Trophoblast cell (in vitro differentiated cells and primary cell): ENCODE data around the gene NUB1.
A peak's percentile ranks its signal among the peaks of the same experiment; 100 is the strongest.

Experiments
- DNase-seq, 2 donors: peaks; one replicate each; pipeline ENCODE4 v3.0.0-alpha.2; 2016
- H2AFZ ChIP-seq: 2 replicates; pipeline ENCODE4 v1.6.1; 2013; ENCODE audit warnings: low read length, moderate library complexity, mild to moderate bottlenecking; ENCODE audit not compliant: insufficient read depth, poor library complexity
- H2AK5ac ChIP-seq: 2 replicates; pipeline ENCODE4 v1.6.1; 2013; ENCODE audit warnings: mild to moderate bottlenecking, low read length
- H2BK120ac ChIP-seq: 2 replicates; pipeline ENCODE4 v1.6.1; 2013; ENCODE audit warnings: low read length, mild to moderate bottlenecking, moderate library complexity; ENCODE audit not compliant: insufficient read depth, poor library complexity
- H2BK12ac ChIP-seq: 2 replicates; pipeline ENCODE4 v1.6.1; 2013; ENCODE audit warnings: mild to moderate bottlenecking, low read length, moderate library complexity
- H2BK5ac ChIP-seq: 2 replicates; pipeline ENCODE4 v1.6.1; 2013; ENCODE audit warnings: low read length, low read depth, moderate library complexity, mild to moderate bottlenecking; ENCODE audit not compliant: poor library complexity
- H3K14ac ChIP-seq: 2 replicates; pipeline ENCODE4 v1.6.1; 2013; ENCODE audit warnings: mild to moderate bottlenecking, low read length
- H3K18ac ChIP-seq: 2 replicates; pipeline ENCODE4 v1.6.1; 2013; ENCODE audit warnings: mild to moderate bottlenecking, low read length
- H3K23ac ChIP-seq: 2 replicates; pipeline ENCODE4 v1.6.1; 2013; ENCODE audit warnings: low read length
- H3K27ac ChIP-seq: 2 replicates; pipeline ENCODE4 v1.5.1; 2013; ENCODE audit warnings: low read depth, mild to moderate bottlenecking, inconsistent platforms, low read length, moderate library complexity
- H3K27me3 ChIP-seq: 2 replicates; pipeline ENCODE4 v1.6.1; 2013; ENCODE audit warnings: inconsistent platforms, mild to moderate bottlenecking, low read length, moderate library complexity; ENCODE audit not compliant: insufficient read depth
- H3K36me3 ChIP-seq, 2 experiments: 1 replicate in 1 of 2; 2 replicates in 1 of 2; pipeline ENCODE4 v1.6.1; 2013; ENCODE audit warnings: low read length in 2 of 2, mild to moderate bottlenecking in 2 of 2, moderate library complexity in 1 of 2; ENCODE audit not compliant: insufficient read depth in 2 of 2, control insufficient read depth in 1 of 2
- H3K4ac ChIP-seq: 2 replicates; pipeline ENCODE4 v1.6.1; 2013; ENCODE audit warnings: low read depth, mild to moderate bottlenecking, low read length, moderate library complexity
- H3K4me1 ChIP-seq, 2 experiments: 1 replicate in 1 of 2; 2 replicates in 1 of 2; pipeline ENCODE4 v1.6.1; 2013; ENCODE audit warnings: low read length in 2 of 2, mild to moderate bottlenecking in 2 of 2, moderate library complexity in 1 of 2; ENCODE audit not compliant: insufficient read depth in 2 of 2, control insufficient read depth in 1 of 2
- H3K4me2 ChIP-seq: 2 replicates; pipeline ENCODE4 v1.6.1; 2013; ENCODE audit warnings: inconsistent platforms, mild to moderate bottlenecking, low read length, moderate library complexity
- H3K4me3 ChIP-seq: 2 replicates; pipeline ENCODE4 v1.5.1; 2013; ENCODE audit warnings: mild to moderate bottlenecking, low read depth, low read length, inconsistent platforms
- H3K79me1 ChIP-seq: one replicate; pipeline ENCODE4 v1.6.1; 2013; ENCODE audit warnings: low read length
- H3K79me2 ChIP-seq: 2 replicates; pipeline ENCODE4 v1.6.1; 2013; ENCODE audit warnings: low read length, mild to moderate bottlenecking; ENCODE audit not compliant: control insufficient read depth, insufficient read depth, poor library complexity
- H3K9ac ChIP-seq: 2 replicates; pipeline ENCODE4 v1.6.1; 2013; ENCODE audit warnings: mild to moderate bottlenecking, low read length
- H3K9me3 ChIP-seq: 2 replicates; pipeline ENCODE4 v1.6.1; 2013; ENCODE audit warnings: low read depth, mild to moderate bottlenecking, control low read depth, inconsistent platforms, low read length; ENCODE audit not compliant: insufficient read depth
- H4K12ac ChIP-seq: 2 replicates; pipeline ENCODE4 v1.6.1; 2013; ENCODE audit warnings: low read depth, mild to moderate bottlenecking, low read length, moderate library complexity
- H4K8ac ChIP-seq: 2 replicates; pipeline ENCODE4 v1.6.1; 2013; ENCODE audit warnings: low read depth, mild to moderate bottlenecking, low read length, moderate library complexity
- H4K91ac ChIP-seq: one replicate; pipeline ENCODE4 v1.6.1; 2013; ENCODE audit warnings: low read depth, mild to moderate bottlenecking, low read length, moderate library complexity
- WGBS: extraction: QIAGEN DNeasy Blood & Tissue Kit; methylation state at CpG from one replicate; pipeline ENCODE4 v1.1.7; 2013; ENCODE audit warnings: missing lambda C conversion rate; ENCODE audit not compliant: insufficient read length, insufficient coverage; ENCODE audit errors: extremely low coverage; 5-methylcytosine and 5-hydroxymethylcytosine counted together

Gene NUB1

DNA sequence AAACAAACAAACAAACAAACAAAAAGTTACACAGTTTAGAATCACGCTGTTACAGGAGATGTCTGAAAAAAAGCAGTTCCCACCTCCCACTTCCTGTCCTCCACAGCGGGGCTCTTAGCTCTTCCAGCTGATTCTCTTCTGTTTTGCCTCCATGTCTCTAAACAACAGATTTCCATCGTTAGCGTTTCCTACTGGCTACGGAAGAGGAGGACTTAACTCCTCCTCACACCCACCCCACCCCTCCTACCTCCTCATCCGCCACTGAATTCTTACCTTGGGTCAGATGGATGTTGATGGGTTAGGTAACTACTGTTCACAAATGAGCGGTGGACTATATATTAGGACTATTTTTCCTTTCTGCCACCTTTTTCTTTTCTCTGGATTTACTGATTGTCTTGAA is 36.8 kb upstream of the NUB1 start:
- Histone ChIP-seq H4K8ac (no peak overlapping the region), H3K9me3 (peaks cover 9% of the 10 kb centered on the region), H3K14ac (no peak overlapping the region), H3K23ac (no peak overlapping the region), H3K4ac (no peak overlapping the region), H2BK12ac (no peak overlapping the region), H4K12ac (no peak overlapping the region), H2BK120ac (no peak overlapping the region), H2AFZ (no peak overlapping the region), H3K27ac (no peak overlapping the region), H3K79me1 (no peaks in the 10 kb centered on the region), H3K36me3 (no peaks in the 10 kb centered on the region), H2BK5ac (no peak overlapping the region), H4K91ac (no peak overlapping the region), H3K4me2 (peak overlapping the region; percentile 55), H3K9ac (no peak overlapping the region), H3K27me3 (no peaks in the 10 kb centered on the region), H2AK5ac (no peak overlapping the region), H3K4me1 (peaks cover 3% of the 10 kb centered on the region in 2 experiments), H3K18ac (no peak overlapping the region), H3K4me3 (no peak overlapping the region), H3K79me2 (no peaks in the 10 kb centered on the region)
- DNase-seq: peak; percentile 5 to 44
- no CpG with 5 or more reads among the region's 7 CpGs for WGBS

DNA sequence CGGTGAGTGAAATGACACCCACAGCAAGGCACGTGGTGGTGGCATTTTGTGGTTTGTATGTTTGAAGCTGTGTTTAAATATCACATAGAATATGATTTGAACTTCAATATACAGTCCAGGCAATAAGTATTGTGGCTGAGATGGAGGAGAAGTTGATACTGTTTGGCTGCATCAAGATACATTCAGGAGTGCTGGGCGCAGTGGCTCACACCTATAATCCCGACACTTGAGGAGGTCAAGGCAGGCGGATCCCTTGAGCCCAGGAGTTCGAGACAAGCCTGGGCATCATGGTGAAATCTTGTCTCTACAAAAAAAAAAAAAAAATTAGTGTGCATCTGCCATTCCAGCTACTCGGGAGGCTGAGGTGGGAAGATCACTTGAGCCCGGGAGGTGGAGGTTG is 35.2 kb upstream of the NUB1 start:
- Histone ChIP-seq H3K4me3 (no peak overlapping the region), H3K79me1 (no peaks in the 10 kb centered on the region), H2AK5ac (no peak overlapping the region), H2BK12ac (no peak overlapping the region), H3K18ac (no peak overlapping the region), H3K27ac (no peak overlapping the region), H3K27me3 (no peaks in the 10 kb centered on the region), H4K8ac (no peak overlapping the region), H3K79me2 (no peaks in the 10 kb centered on the region), H3K4me1 (peaks cover 3% of the 10 kb centered on the region in 2 experiments), H3K9me3 (peaks cover 6% of the 10 kb centered on the region), H3K4me2 (no peak overlapping the region), H2BK120ac (no peak overlapping the region), H3K4ac (no peak overlapping the region), H3K9ac (no peak overlapping the region), H2BK5ac (no peak overlapping the region), H4K12ac (no peak overlapping the region), H4K91ac (no peak overlapping the region), H3K36me3 (no peaks in the 10 kb centered on the region), H3K23ac (no peak overlapping the region), H3K14ac (no peak overlapping the region), H2AFZ (no peak overlapping the region)
- no peak for DNase-seq
- WGBS: no CpG with 5 or more reads among the region's 8 CpGs

DNA sequence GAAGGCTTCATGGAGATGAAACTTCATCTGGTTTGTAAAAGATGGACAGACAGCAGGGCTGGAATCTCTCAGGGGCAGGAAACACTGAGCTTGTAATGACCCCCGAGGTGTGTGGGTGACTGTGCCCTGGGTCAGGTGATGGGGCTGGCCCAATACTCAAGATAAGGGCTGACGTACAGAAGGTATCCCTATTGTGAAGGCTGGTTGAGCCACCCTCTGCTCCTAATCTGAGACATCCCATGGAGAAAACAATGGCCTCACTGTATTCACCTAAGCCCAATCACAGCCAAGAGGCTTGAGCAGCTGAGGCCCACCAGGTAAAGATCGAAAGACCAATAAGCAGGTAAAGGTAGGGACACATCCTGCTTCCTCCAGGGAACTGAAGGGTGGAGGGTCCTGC is 34.8 kb upstream of the NUB1 start:
- Histone ChIP-seq H3K79me1 (no peaks in the 10 kb centered on the region), H3K27me3 (no peaks in the 10 kb centered on the region), H2AFZ (no peak overlapping the region), H3K27ac (no peak overlapping the region), H3K23ac (no peak overlapping the region), H3K4me1 (peaks cover 3% of the 10 kb centered on the region in 2 experiments), H2BK12ac (no peak overlapping the region), H3K9me3 (peaks cover 7% of the 10 kb centered on the region), H2BK5ac (no peak overlapping the region), H3K4me2 (no peak overlapping the region), H3K4me3 (no peak overlapping the region), H3K18ac (no peak overlapping the region), H3K36me3 (no peaks in the 10 kb centered on the region), H4K8ac (no peak overlapping the region), H2AK5ac (no peak overlapping the region), H3K9ac (no peak overlapping the region), H4K12ac (no peak overlapping the region), H4K91ac (no peak overlapping the region), H3K4ac (no peak overlapping the region), H3K79me2 (no peaks in the 10 kb centered on the region), H2BK120ac (no peak overlapping the region), H3K14ac (no peak overlapping the region)
- DNase-seq: no peak
- no CpG with 5 or more reads among the region's 3 CpGs for WGBS

DNA sequence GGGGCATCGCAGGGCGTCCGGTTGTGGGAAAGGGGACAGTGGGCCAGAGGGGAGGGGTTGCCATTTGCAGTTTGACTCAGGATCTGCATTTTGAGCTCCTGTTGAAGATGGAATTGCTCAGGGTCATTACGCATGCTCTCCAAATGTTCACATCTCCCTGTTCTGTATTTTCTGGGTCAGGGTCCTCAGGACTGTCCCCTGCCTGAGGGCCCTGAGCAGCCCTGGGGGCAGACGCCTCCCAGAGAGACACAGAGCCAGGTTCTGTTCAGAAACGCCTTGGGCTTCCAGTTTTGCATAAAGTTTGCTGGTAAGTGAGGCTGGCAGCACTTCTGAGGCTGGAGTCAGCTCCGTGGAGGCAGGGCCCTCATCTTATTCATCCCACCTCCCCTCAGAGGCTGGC is 34.1 kb upstream of the NUB1 start:
- H2AFZ ChIP-seq: no peak overlapping the region
- H3K36me3 ChIP-seq: no peaks in the 10 kb centered on the region
- no peak overlapping the region for H3K9ac ChIP-seq
- no peak overlapping the region for H3K4ac ChIP-seq
- no peak overlapping the region for H2BK120ac ChIP-seq
- no peaks in the 10 kb centered on the region for H3K79me1 ChIP-seq
- no peak overlapping the region for H3K4me3 ChIP-seq
- peaks cover 3% of the 10 kb centered on the region in 2 experiments for H3K4me1 ChIP-seq
- H3K79me2 ChIP-seq: no peaks in the 10 kb centered on the region
- no peak overlapping the region for H3K23ac ChIP-seq
- no peak overlapping the region for H3K14ac ChIP-seq
- H4K8ac ChIP-seq: no peak overlapping the region
- no peak overlapping the region for H2BK12ac ChIP-seq
- DNase-seq: no peak
- no peak overlapping the region for H3K4me2 ChIP-seq
- WGBS: no CpG with 5 or more reads among the region's 7 CpGs
- no peak overlapping the region for H4K91ac ChIP-seq
- no peak overlapping the region for H3K18ac ChIP-seq
- H4K12ac ChIP-seq: no peak overlapping the region
- H3K9me3 ChIP-seq: peaks cover 9% of the 10 kb centered on the region
- no peak overlapping the region for H2AK5ac ChIP-seq
- no peak overlapping the region for H2BK5ac ChIP-seq
- H3K27me3 ChIP-seq: no peaks in the 10 kb centered on the region
- no peak overlapping the region for H3K27ac ChIP-seq
